RWPE2 (cell line): ENCODE results near the gene PHF3.

ENCODE experiments used
- ATAC-seq: fragments of 200-7000 bp; cut with Tn5 transposase; 3 replicates; pipeline ENCODE4 v1.9.1; 2021; ENCODE audit warnings: low read depth
- DNase-seq: peaks from one replicate; pipeline ENCODE4 v3.0.0-alpha.2; 2020; ENCODE audit warnings: low spot score
- H3K27ac ChIP-seq: fragments of 450-650 bp; 2 replicates; pipeline ENCODE4 v1.5.1; 2017; ENCODE audit warnings: mild to moderate bottlenecking; ENCODE audit not compliant: poor library complexity, severe bottlenecking
- H3K27me3 ChIP-seq: fragments of 250-450 bp; sonication (Bioruptor Pico); 2 replicates; pipeline ENCODE4 v1.5.1; 2021; ENCODE audit warnings: mild to moderate bottlenecking, moderate library complexity; ENCODE audit not compliant: insufficient read depth, poor library complexity, severe bottlenecking
- H3K36me3 ChIP-seq: fragments of 250-450 bp; sonication (Bioruptor Pico); 2 replicates; pipeline ENCODE4 v1.5.1; 2020; ENCODE audit warnings: low read depth, mild to moderate bottlenecking, moderate library complexity
- H3K4me1 ChIP-seq: fragments of 250-450 bp; sonication (Bioruptor Pico); 2 replicates; pipeline ENCODE4 v1.5.1; 2021; ENCODE audit warnings: mild to moderate bottlenecking, moderate library complexity; ENCODE audit not compliant: insufficient read depth, poor library complexity, severe bottlenecking
- H3K4me3 ChIP-seq: fragments of 250-450 bp; sonication (Bioruptor Pico); 2 replicates; pipeline ENCODE4 v1.5.1; 2021; ENCODE audit warnings: mild to moderate bottlenecking, moderate library complexity; ENCODE audit not compliant: severe bottlenecking
- H3K9me3 ChIP-seq: fragments of 250-450 bp; sonication (Bioruptor Pico); 2 replicates; pipeline ENCODE4 v1.5.1; 2021; ENCODE audit warnings: mild to moderate bottlenecking, moderate library complexity; ENCODE audit not compliant: severe bottlenecking
- TF ChIP-seq, protein P1 (sequence below): fragments of 450-650 bp; IDR thresholded peaks from one replicate; pipeline ENCODE4 v1.5.1; 2017; ENCODE audit warnings: mild to moderate bottlenecking, moderate library complexity; ENCODE audit not compliant: poor library complexity, severe bottlenecking

The PHF3 gene

DNA sequence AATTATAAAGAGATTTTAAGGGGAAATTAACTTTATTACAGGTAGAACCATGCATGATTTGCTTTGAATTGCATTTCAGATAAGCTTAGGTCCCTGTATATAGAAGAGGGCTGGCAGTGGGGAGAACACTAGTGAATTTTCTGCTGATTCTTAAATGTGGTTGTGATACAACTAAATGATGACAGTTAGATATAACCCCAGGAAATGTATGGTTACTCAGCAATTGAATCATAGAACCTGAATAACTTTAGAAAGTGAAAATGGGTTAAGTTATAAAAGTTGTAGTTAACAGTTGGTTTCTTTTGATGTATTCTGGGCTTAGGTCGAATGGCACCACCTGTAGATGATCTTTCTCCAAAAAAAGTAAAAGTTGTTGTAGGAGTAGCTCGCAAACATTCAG, 70.1 kb downstream of the PHF3 start:
- Histone ChIP-seq H3K27me3 (no peaks in the 10 kb centered on the region), H3K27ac (no peak overlapping the region), H3K36me3 (peaks cover 98% of the 10 kb centered on the region), H3K4me1 (no peaks in the 10 kb centered on the region), H3K4me3 (no peak overlapping the region), H3K9me3 (no peaks in the 10 kb centered on the region)
- DNase-seq (no peak), ATAC-seq (no peak)
- TF ChIP-seq, protein P1, sequence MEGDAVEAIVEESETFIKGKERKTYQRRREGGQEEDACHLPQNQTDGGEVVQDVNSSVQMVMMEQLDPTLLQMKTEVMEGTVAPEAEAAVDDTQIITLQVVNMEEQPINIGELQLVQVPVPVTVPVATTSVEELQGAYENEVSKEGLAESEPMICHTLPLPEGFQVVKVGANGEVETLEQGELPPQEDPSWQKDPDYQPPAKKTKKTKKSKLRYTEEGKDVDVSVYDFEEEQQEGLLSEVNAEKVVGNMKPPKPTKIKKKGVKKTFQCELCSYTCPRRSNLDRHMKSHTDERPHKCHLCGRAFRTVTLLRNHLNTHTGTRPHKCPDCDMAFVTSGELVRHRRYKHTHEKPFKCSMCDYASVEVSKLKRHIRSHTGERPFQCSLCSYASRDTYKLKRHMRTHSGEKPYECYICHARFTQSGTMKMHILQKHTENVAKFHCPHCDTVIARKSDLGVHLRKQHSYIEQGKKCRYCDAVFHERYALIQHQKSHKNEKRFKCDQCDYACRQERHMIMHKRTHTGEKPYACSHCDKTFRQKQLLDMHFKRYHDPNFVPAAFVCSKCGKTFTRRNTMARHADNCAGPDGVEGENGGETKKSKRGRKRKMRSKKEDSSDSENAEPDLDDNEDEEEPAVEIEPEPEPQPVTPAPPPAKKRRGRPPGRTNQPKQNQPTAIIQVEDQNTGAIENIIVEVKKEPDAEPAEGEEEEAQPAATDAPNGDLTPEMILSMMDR = no peak

DNA sequence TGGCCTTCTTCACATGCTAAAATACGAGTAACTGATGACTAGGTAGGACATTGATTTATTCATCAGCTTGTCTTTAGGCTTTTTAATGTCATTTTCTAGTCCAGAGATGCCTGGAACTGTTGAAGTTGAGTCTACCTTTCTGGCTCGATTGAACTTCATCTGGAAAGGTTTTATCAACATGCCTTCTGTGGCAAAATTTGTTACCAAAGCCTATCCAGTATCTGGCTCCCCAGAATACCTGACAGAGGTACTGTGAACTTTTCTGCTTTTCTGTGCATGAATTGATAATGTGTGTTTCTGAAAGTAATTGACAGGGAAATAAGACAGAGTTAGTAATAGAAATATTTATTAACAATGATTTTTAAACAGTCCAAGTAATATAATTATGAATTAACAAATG, 71.0 kb downstream of the PHF3 start:
- no peak for DNase-seq
- H3K27me3 ChIP-seq = no peaks in the 10 kb centered on the region
- H3K4me1 ChIP-seq = no peaks in the 10 kb centered on the region
- no peaks in the 10 kb centered on the region for H3K9me3 ChIP-seq
- H3K36me3 ChIP-seq = peaks cover 98% of the 10 kb centered on the region
- H3K4me3 ChIP-seq = no peak overlapping the region
- TF ChIP-seq, protein P1 = no peak
- no peak overlapping the region for H3K27ac ChIP-seq
- ATAC-seq = no peak

DNA sequence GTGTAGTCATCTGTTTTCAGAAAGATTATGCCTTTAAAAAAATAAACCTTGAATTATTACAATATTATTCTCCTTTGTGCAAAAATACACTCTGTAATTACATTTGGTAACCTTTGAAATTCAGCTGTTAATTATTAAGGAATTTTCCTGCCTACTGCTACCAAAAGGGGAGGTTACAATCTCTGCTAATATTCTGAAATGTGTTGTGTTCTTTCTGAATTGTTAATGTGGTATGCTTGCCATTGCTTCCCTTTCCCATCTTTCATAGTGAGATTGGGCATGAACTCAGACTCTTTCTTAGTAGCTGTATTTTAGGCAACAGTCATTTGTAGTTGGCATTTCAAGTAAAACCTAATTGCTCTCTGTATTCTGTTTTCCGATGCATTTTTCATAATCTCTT, 73.0 kb downstream of the PHF3 start:
- Histone ChIP-seq H3K36me3 (peaks cover 96% of the 10 kb centered on the region), H3K4me1 (no peaks in the 10 kb centered on the region), H3K27me3 (no peaks in the 10 kb centered on the region), H3K4me3 (no peak overlapping the region), H3K9me3 (no peaks in the 10 kb centered on the region), H3K27ac (no peak overlapping the region)
- ATAC-seq (no peak), DNase-seq (no peak)
- TF ChIP-seq, protein P1 = no peak

DNA sequence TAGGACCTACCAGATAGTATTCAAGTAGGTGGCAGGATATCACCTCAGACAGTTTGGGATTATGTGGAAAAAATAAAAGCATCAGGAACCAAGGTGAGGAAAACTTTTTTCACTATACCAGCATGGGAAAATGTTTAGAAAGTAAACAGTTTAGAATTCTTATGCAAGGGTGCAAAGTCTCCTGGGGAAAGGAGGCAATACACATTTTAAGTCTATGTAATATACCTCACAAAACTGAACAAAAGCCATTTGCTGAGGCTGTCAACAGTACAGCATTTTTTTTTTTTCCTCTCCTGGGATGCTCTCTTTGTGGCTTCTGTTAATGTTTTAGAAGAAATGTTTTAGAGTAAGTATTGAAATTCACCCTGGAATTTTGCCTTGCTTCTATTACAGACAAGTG, 73.5 kb downstream of the PHF3 start:
- ATAC-seq (no peak), DNase-seq (no peak)
- Histone ChIP-seq H3K4me3 (no peak overlapping the region), H3K9me3 (no peaks in the 10 kb centered on the region), H3K27me3 (no peaks in the 10 kb centered on the region), H3K27ac (no peak overlapping the region), H3K4me1 (no peaks in the 10 kb centered on the region), H3K36me3 (peaks cover 96% of the 10 kb centered on the region)
- TF ChIP-seq, protein P1 = no peak

DNA sequence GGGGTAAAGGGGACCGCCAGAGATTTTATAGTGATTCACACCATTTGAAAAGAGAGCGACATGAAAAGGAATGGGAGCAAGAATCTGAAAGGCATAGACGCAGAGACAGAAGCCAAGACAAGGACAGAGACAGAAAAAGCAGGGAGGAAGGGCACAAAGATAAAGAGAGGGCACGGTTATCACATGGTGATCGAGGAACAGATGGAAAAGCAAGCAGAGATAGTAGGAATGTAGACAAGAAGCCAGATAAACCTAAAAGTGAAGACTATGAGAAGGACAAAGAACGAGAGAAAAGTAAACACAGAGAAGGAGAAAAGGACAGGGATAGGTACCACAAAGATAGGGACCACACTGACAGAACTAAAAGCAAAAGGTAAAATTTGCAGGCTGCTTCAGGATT, 77.7 kb downstream of the PHF3 start:
- Histone ChIP-seq H3K27me3 (no peaks in the 10 kb centered on the region), H3K9me3 (no peaks in the 10 kb centered on the region), H3K36me3 (peaks cover 70% of the 10 kb centered on the region), H3K4me3 (no peak overlapping the region), H3K4me1 (no peaks in the 10 kb centered on the region), H3K27ac (no peak overlapping the region)
- DNase-seq = no peak
- TF ChIP-seq, protein P1 = no peak
- no peak for ATAC-seq
